ENCODE data around the gene TBC1D2B. TPM values are rescaled to one million over a fixed set of nuclear protein-coding genes. Genes with fewer than 3 reads are reported as not detected.

The TBC1D2B gene
- total RNA-seq, 1 experiment from 2014 or later, result 17.6 TPM

DNA sequence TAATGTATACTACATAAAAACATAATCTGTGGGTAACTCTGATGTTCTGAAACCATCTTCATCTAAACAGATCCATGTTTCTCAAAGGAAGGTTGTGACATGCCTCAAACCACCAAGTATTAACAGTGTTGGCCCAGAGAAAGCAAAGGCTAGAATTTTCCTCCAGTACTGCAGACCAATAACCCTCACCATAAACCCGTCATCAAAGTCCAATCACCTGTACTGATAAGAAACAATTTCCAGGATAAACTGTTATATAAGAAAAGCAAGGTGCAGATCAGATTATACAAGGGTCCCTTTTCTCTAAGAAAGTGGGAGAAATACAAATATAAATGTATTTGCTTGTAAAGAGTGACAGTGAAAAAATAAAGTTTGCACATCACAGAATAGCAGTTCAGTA, 32.3 kb downstream of the TBC1D2B start:
- Histone ChIP-seq H3K23ac (ENCODE audit: insufficient read length, low read depth, low read length) (no peak overlapping the region), H2AFZ (ENCODE audit: low read length) (no peak overlapping the region), H3K79me1 (ENCODE audit: insufficient read depth, low read depth, low read length, poor library complexity, severe bottlenecking) (no peaks in the 10 kb centered on the region), H4K8ac (replicated peaks; ENCODE audit: insufficient read length, low read depth, low read length) (no peak overlapping the region), H3K79me2 (ENCODE audit: insufficient read depth, low read length) (no peaks in the 10 kb centered on the region), H4K20me1 (ENCODE audit: control insufficient read depth, insufficient read depth, insufficient read length) (no peaks in the 10 kb centered on the region), H2AK5ac (ENCODE audit: insufficient read length, low read length) (no peak overlapping the region), H3K9ac (ENCODE audit: extremely low read depth, insufficient read length, low read length) (no peak overlapping the region), H2BK12ac (ENCODE audit: insufficient read length, low read depth, low read length) (no peak overlapping the region), H3T11ph (ENCODE audit: low read length) (no peak overlapping the region), H2BK5ac (ENCODE audit: insufficient read length, low read length) (no peak overlapping the region), H3K56ac (ENCODE audit: insufficient read length, low read depth, low read length) (no peak overlapping the region), H3K4me2 (ENCODE audit: insufficient read depth, insufficient read length, low read length) (no peak overlapping the region), H3K9me3 (ENCODE audit: control insufficient read depth, low read depth, low read length) (no peaks in the 10 kb centered on the region), H4K91ac (ENCODE audit: insufficient read length, low read depth, low read length) (no peak overlapping the region), H3K27me3 (ENCODE audit: insufficient read depth, low read length) (no peaks in the 10 kb centered on the region), H2BK120ac (ENCODE audit: low read depth, low read length, poor library complexity, severe bottlenecking) (no peak overlapping the region), H3K18ac (ENCODE audit: insufficient read length, low read depth, low read length) (no peak overlapping the region), H3K4ac (ENCODE audit: low read depth, low read length) (no peak overlapping the region), H2BK20ac (ENCODE audit: low read depth, low read length, poor library complexity, severe bottlenecking) (no peak overlapping the region), H3K23me2 (ENCODE audit: insufficient read length, low read depth, low read length, poor library complexity, severe bottlenecking) (no peaks in the 10 kb centered on the region), H3K4me1 (ENCODE audit: insufficient read depth, low read length) (no peaks in the 10 kb centered on the region; the same call in 1 of the 2 replicates), H4K5ac (ENCODE audit: insufficient read length, low read depth, low read length) (no peak overlapping the region), H3K27ac (ENCODE audit: insufficient read length, low read depth, low read length) (no peak overlapping the region), H2BK15ac (ENCODE audit: low read depth, low read length) (no peak overlapping the region), H3K14ac (ENCODE audit: insufficient read depth, low read length) (no peak overlapping the region)
- no peak overlapping the region for H3K27ac Mint-ChIP-seq
- no peaks in the 10 kb centered on the region for H3K9me3 Mint-ChIP-seq
- no peaks in the 10 kb centered on the region for H3K27me3 Mint-ChIP-seq (ENCODE audit: low read depth)
- peaks cover 3 to 4% of the 10 kb centered on the region in 2 experiments for H3K4me1 Mint-ChIP-seq
- H3K36me3 Mint-ChIP-seq (ENCODE audit: insufficient read depth in 1 of 3, low read depth in 3 of 3), result peaks cover 0 to 11% (median 7%) of the 10 kb centered on the region in 3 experiments; a peak in 3 of 7 replicates
- TF ChIP-seq, protein P1, sequence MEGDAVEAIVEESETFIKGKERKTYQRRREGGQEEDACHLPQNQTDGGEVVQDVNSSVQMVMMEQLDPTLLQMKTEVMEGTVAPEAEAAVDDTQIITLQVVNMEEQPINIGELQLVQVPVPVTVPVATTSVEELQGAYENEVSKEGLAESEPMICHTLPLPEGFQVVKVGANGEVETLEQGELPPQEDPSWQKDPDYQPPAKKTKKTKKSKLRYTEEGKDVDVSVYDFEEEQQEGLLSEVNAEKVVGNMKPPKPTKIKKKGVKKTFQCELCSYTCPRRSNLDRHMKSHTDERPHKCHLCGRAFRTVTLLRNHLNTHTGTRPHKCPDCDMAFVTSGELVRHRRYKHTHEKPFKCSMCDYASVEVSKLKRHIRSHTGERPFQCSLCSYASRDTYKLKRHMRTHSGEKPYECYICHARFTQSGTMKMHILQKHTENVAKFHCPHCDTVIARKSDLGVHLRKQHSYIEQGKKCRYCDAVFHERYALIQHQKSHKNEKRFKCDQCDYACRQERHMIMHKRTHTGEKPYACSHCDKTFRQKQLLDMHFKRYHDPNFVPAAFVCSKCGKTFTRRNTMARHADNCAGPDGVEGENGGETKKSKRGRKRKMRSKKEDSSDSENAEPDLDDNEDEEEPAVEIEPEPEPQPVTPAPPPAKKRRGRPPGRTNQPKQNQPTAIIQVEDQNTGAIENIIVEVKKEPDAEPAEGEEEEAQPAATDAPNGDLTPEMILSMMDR (conservative IDR thresholded peaks at IDR 0.05), result no peak
- DNase-seq, result no peak
- H3K4me3 Mint-ChIP-seq, result no peak overlapping the region
- WGBS (ENCODE audit: extremely low coverage, insufficient read length, low lambda C conversion rate), result no CpG with 5 or more reads among the region's 1 CpG

All from H9 (cell line).